H1 (cell line): Measurements from ENCODE around the gene ZNF530. TPM values are rescaled to one million over a fixed set of nuclear protein-coding genes. Genes with fewer than 3 reads are reported as not detected.

Experiments used
- CTCF ChIA-PET: fragments of 300-600 bp; sonication (Branson Sonifier 250); formaldehyde crosslinking; loops from one replicate; lab custom pipeline; 2021; ENCODE audit not compliant: partially characterized antibody; lab: Charles Lee
- POLR2A ChIA-PET: fragments of 300-600 bp; sonication (Branson Sonifier 250); formaldehyde crosslinking; loops from one replicate; lab custom pipeline; 2021; ENCODE audit warnings: inconsistent platforms; ENCODE audit not compliant: partially characterized antibody; lab: Charles Lee
- DNase-seq, 2 experiments: peaks; one replicate each; pipeline versions ENCODE4 v3.0.0 to v3.0.0-alpha.2; 2010 to 2022; ENCODE audit warnings: low spot score in 2 of 2, low read depth in 1 of 2, mixed read lengths in 1 of 2
- FAIRE-seq: peaks from 2 replicates; lab custom pipeline; 2011; peaks lifted over from hg19 to GRCh38; lab: Jason Lieb, UNC
- H2AFZ ChIP-seq: 2 replicates; pipeline ENCODE4 v1.8.1; 2012; ENCODE audit warnings: low read length, inconsistent platforms
- H2AK5ac ChIP-seq: 2 replicates; pipeline ENCODE4 v1.6.1; 2013; ENCODE audit warnings: low read depth, low read length
- H2BK120ac ChIP-seq: replicated peaks from 2 replicates; pipeline ENCODE3; 2013; ENCODE audit warnings: low read depth, low read length, inconsistent platforms
- H2BK12ac ChIP-seq: 2 replicates; pipeline ENCODE4 v1.6.1; 2013; ENCODE audit warnings: low read depth, low read length
- H2BK15ac ChIP-seq: 2 replicates; pipeline ENCODE4 v1.6.1; 2013; ENCODE audit warnings: low read length
- H2BK20ac ChIP-seq: 2 replicates; pipeline ENCODE4 v1.6.1; 2013; ENCODE audit warnings: low read length
- H2BK5ac ChIP-seq: 2 replicates; pipeline ENCODE4 v1.6.1; 2013; ENCODE audit warnings: low read depth, low read length
- H3K14ac ChIP-seq: 2 replicates; pipeline ENCODE4 v1.6.1; 2013; ENCODE audit warnings: inconsistent platforms; ENCODE audit not compliant: insufficient read length
- H3K18ac ChIP-seq: 2 replicates; pipeline ENCODE4 v1.6.1; 2013; ENCODE audit warnings: low read length; ENCODE audit errors: extremely low read depth
- H3K23ac ChIP-seq: 2 replicates; pipeline ENCODE4 v1.6.1; 2013; ENCODE audit warnings: inconsistent platforms; ENCODE audit not compliant: insufficient read length
- H3K23me2 ChIP-seq: 2 replicates; pipeline ENCODE4 v1.6.1; 2013; ENCODE audit warnings: low read depth, low read length
- H3K27ac ChIP-seq: 2 replicates; pipeline ENCODE4 v1.6.1; 2011; ENCODE audit warnings: low read depth, low read length, inconsistent platforms
- H3K27me3 ChIP-seq, 4 experiments: replicated peaks in 1 of 4; 1 replicate in 1 of 4; 2 replicates in 3 of 4; pipeline versions ENCODE4 v1.6.1 to v1.8.1; 2011 to 2013; ENCODE audit warnings: low read length in 3 of 4, mild to moderate bottlenecking in 3 of 4, inconsistent platforms in 2 of 4, mixed read lengths in 2 of 4, moderate library complexity in 1 of 4; ENCODE audit not compliant: control insufficient read depth in 3 of 4, insufficient read depth in 3 of 4; ENCODE audit errors: extremely low read depth in 1 of 4
- H3K36me3 ChIP-seq, 4 experiments: 2 replicates each; pipeline versions ENCODE4 v1.6.1 to v1.8.1; 2011 to 2013; ENCODE audit warnings: mild to moderate bottlenecking in 4 of 4, low read length in 3 of 4, moderate library complexity in 2 of 4, control low read depth in 1 of 4, inconsistent platforms in 1 of 4; ENCODE audit not compliant: insufficient read depth in 4 of 4, control insufficient read depth in 2 of 4
- H3K4ac ChIP-seq: replicated peaks from 2 replicates; pipeline ENCODE3; 2013; ENCODE audit warnings: low read length, low read depth, mixed read lengths, inconsistent platforms; ENCODE audit not compliant: insufficient read length
- H3K4me1 ChIP-seq, 4 experiments: replicated peaks in 1 of 4; 1 replicate in 1 of 4; 2 replicates in 3 of 4; pipeline versions ENCODE4 v1.6.1 to v1.8.1; 2011 to 2013; ENCODE audit warnings: low read length in 3 of 4, inconsistent platforms in 2 of 4, mixed read lengths in 1 of 4; ENCODE audit not compliant: insufficient read depth in 4 of 4, control insufficient read depth in 3 of 4
- H3K4me2 ChIP-seq, 2 experiments: 2 replicates each; pipeline versions ENCODE4 v1.6.1 to v1.8.1; 2011 to 2013; ENCODE audit warnings: low read depth in 2 of 2, low read length in 2 of 2, control low read depth in 1 of 2, inconsistent platforms in 1 of 2, mild to moderate bottlenecking in 1 of 2; ENCODE audit not compliant: insufficient read depth in 1 of 2
- H3K4me3 ChIP-seq, 4 experiments: fragments of 200-600, 300-600 bp in 1 of 4; sonication (generic), shearing (Covaris generic), sonication (Bioruptor Twin) in 1 of 4; 2 replicates each; pipeline versions ENCODE4 v1.5.1 to v1.8.1; 2011 to 2016; ENCODE audit warnings: low read length in 4 of 4, low read depth in 3 of 4, control low read depth in 2 of 4, inconsistent platforms in 2 of 4, mild to moderate bottlenecking in 2 of 4, mixed read lengths in 1 of 4, moderate library complexity in 1 of 4; ENCODE audit not compliant: insufficient read depth in 2 of 4; ENCODE audit errors: extremely low read depth in 1 of 4
- H3K56ac ChIP-seq: replicated peaks from 2 replicates; pipeline ENCODE3; 2013; ENCODE audit warnings: low read depth, mild to moderate bottlenecking, mixed read lengths, low read length, inconsistent platforms; ENCODE audit not compliant: insufficient read length
- H3K79me1 ChIP-seq: 2 replicates; pipeline ENCODE4 v1.6.1; 2013; ENCODE audit warnings: low read depth, low read length, control low read depth
- H3K79me2 ChIP-seq, 2 experiments: 2 replicates each; pipeline versions ENCODE4 v1.6.1 to v1.8.1; 2012 to 2013; ENCODE audit warnings: low read length in 2 of 2, mild to moderate bottlenecking in 2 of 2, inconsistent platforms in 1 of 2; ENCODE audit not compliant: insufficient read depth in 2 of 2, control insufficient read depth in 1 of 2
- H3K9ac ChIP-seq, 4 experiments: replicated peaks in 1 of 4; 1 replicate in 1 of 4; 2 replicates in 3 of 4; pipeline versions ENCODE4 v1.6.1 to v1.8.1; 2011 to 2013; ENCODE audit warnings: low read depth in 3 of 4, low read length in 3 of 4, control low read depth in 2 of 4, mild to moderate bottlenecking in 2 of 4, moderate library complexity in 2 of 4, inconsistent platforms in 1 of 4; ENCODE audit errors: extremely low read depth in 1 of 4
- H3K9me3 ChIP-seq, 2 experiments: 2 replicates each; pipeline versions ENCODE4 v1.6.1 to v1.8.1; 2012 to 2013; ENCODE audit warnings: mild to moderate bottlenecking in 2 of 2, moderate library complexity in 2 of 2, control low read depth in 1 of 2, inconsistent platforms in 1 of 2, low read depth in 1 of 2, low read length in 1 of 2, mixed read lengths in 1 of 2; ENCODE audit not compliant: insufficient read depth in 2 of 2
- H4K20me1 ChIP-seq, 2 experiments: replicated peaks in 1 of 2; 2 replicates each; pipeline versions ENCODE3 to v1.8.1; 2011 to 2013; ENCODE audit warnings: inconsistent platforms in 2 of 2, low read length in 2 of 2, mild to moderate bottlenecking in 1 of 2; ENCODE audit not compliant: insufficient read depth in 2 of 2, control insufficient read depth in 1 of 2
- H4K5ac ChIP-seq: 2 replicates; pipeline ENCODE4 v1.6.1; 2013; ENCODE audit warnings: low read length, low read depth, mixed read lengths, inconsistent platforms; ENCODE audit not compliant: insufficient read length
- H4K8ac ChIP-seq: 2 replicates; pipeline ENCODE4 v1.8.0; 2013; ENCODE audit warnings: mild to moderate bottlenecking, moderate library complexity, low read length, inconsistent platforms; ENCODE audit not compliant: insufficient read depth; ENCODE audit errors: extremely low read depth
- H4K91ac ChIP-seq: replicated peaks from 2 replicates; pipeline ENCODE3; 2013; ENCODE audit warnings: low read length, mixed read lengths, inconsistent platforms; ENCODE audit not compliant: insufficient read length
- CTBP2 ChIP-seq: IDR thresholded peaks from 2 replicates; pipeline ENCODE4 v1.7.0; 2011; ENCODE audit warnings: borderline replicate concordance, mild to moderate bottlenecking, moderate library complexity, mixed read lengths, low read length; ENCODE audit not compliant: insufficient read depth, insufficient read length
- WGBS, 2 experiments: shearing (Covaris generic) in 1 of 2; methylation state at CpG; one replicate each; pipeline versions ENCODE4 v1.1.6 to v1.1.7; 2013 to 2015; ENCODE audit warnings: low lambda C conversion rate in 2 of 2, mixed read lengths in 2 of 2, inconsistent platforms in 1 of 2, low coverage in 1 of 2, missing lambda C conversion rate in 1 of 2; ENCODE audit not compliant: insufficient replicate concordance in 2 of 2, insufficient coverage in 1 of 2, insufficient read length in 1 of 2; ENCODE audit errors: extremely low coverage in 1 of 2, missing lambda C conversion rate in 1 of 2; 5-methylcytosine and 5-hydroxymethylcytosine counted together
- polyA plus RNA-seq, 7 experiments: library from polyadenylated mRNA; depleted of rRNA in 3 of 7; stranded (reverse) in 5 of 7; unstranded in 2 of 7; fragments of >200 nt in 5 of 7; fragments of 200-250 nt in 2 of 7; gene quantifications; 1 replicate in 5 of 7; 2 replicates in 1 of 7; 4 replicates in 1 of 7; pipeline versions ENCODE4 v1.2.1 to v1.2.3, GENCODE V29; 2011 to 2013; ENCODE audit warnings: missing spikeins in 2 of 7, mixed read lengths in 2 of 7
- total RNA-seq: library from RNA; stranded (reverse); fragmentation: NEBNext Ultra II Directional; extraction: Animal tissue kit (Norgen Biotek cat#: 25700); gene quantifications from 2 replicates; pipeline ENCODE4 v1.2.1, GENCODE V29; 2021

Gene ZNF530
- total and polyA plus RNA-seq, 2 of the 8 experiments (the other 6 are each of a cell fraction or from before 2014, with no cell fraction given), result 4.2 to 9.3 TPM

- Histone ChIP-seq H3K79me1 (no peaks in the 10 kb centered on the region), H3K79me2 (no peaks in the 10 kb centered on the region), H3K18ac (no peak overlapping the region), H2BK20ac (no peak overlapping the region), H3K27me3 (peaks cover 0 to 2% (median 0%) of the 10 kb centered on the region in 4 experiments; a peak in 1 of 7 replicates), H4K8ac (no peak overlapping the region), H3K23ac (no peak overlapping the region), H2BK15ac (no peak overlapping the region), H3K23me2 (no peaks in the 10 kb centered on the region), H3K9ac (no peak overlapping the region), H4K5ac (no peak overlapping the region), H3K4me3 (no peak overlapping the region), H3K9me3 (peaks cover 12 to 14% of the 10 kb centered on the region in 2 experiments; a peak in 3 of 4 replicates), H3K36me3 (peaks cover 10 to 39% (median 27%) of the 10 kb centered on the region in 4 experiments; a peak in 7 of 8 replicates), H3K4me2 (no peak overlapping the region), H3K56ac (no peak overlapping the region), H2AK5ac (no peak overlapping the region)
- POLR2A ChIA-PET, result interaction anchor here (0.9 to 1.3 kb wide), 3 partner anchors 8 to 39 kb away, joined by 3 read pairs; partner anchors contain the start of genes ZNF211 and ZNF551
- TF ChIP-seq CTBP2, result no peak
- TF ChIP-seq, all 59 proteins: peak for 0
- Histone ChIP-seq H3K4me1 (no peaks in the 10 kb centered on the region), H3K27ac (no peak overlapping the region), H3K4ac (no peak overlapping the region), H2BK120ac (no peak overlapping the region), H2BK12ac (no peak overlapping the region), H4K91ac (no peak overlapping the region), H2BK5ac (no peak overlapping the region), H2AFZ (no peak overlapping the region), H4K20me1 (no peaks in the 10 kb centered on the region), H3K14ac (no peak overlapping the region)
- WGBS, 2 experiments, result 90% methylated on average over 4 of the region's 4 CpGs; no CpG with 5 or more reads in 1 of the 2 experiments
- CTCF ChIA-PET, result interaction anchor here (0.5 kb wide), 2 partner anchors 18 to 177 kb away, joined by 3 to 4 read pairs; no protein-coding TSS in a partner anchor
- DNase-seq, result no peak
- no peak for FAIRE-seq
Observed at GRCh38 chr19:57642396-57643046, 42.8 kb downstream of the ZNF530 start.
